IPS DF 6.9 (cell line): Measurements from ENCODE around the gene ZPBP2.

Experiments
- DNase-seq: peaks from one replicate; pipeline ENCODE4 v3.0.0-alpha.2; 2013; ENCODE audit warnings: low read depth, low spot score
- H3K27ac ChIP-seq: one replicate; pipeline ENCODE4 v1.5.1; 2013; ENCODE audit warnings: low read length, control low read depth
- H3K27me3 ChIP-seq: 2 replicates; pipeline ENCODE4 v1.6.1; 2013; ENCODE audit warnings: mild to moderate bottlenecking, low read length; ENCODE audit not compliant: control insufficient read depth, insufficient read depth
- H3K36me3 ChIP-seq: 2 replicates; pipeline ENCODE4 v1.6.1; 2013; ENCODE audit warnings: low read length; ENCODE audit not compliant: control insufficient read depth, insufficient read depth
- H3K4me1 ChIP-seq: 2 replicates; pipeline ENCODE4 v1.6.1; 2013; ENCODE audit warnings: low read length; ENCODE audit not compliant: control insufficient read depth, insufficient read depth
- H3K4me3 ChIP-seq: 2 replicates; pipeline ENCODE4 v1.5.1; 2013; ENCODE audit warnings: mild to moderate bottlenecking, low read length
- H3K9me3 ChIP-seq: 2 replicates; pipeline ENCODE4 v1.6.1; 2013; ENCODE audit warnings: low read length, inconsistent platforms; ENCODE audit not compliant: control insufficient read depth, insufficient read depth
- WGBS: extraction: QIAGEN DNeasy Blood & Tissue Kit; methylation state at CpG from one replicate; pipeline ENCODE4 v1.1.7; 2013; ENCODE audit warnings: mixed read lengths, missing lambda C conversion rate; ENCODE audit not compliant: insufficient read length, insufficient coverage; 5-methylcytosine and 5-hydroxymethylcytosine counted together

ZPBP2 gene

DNA sequence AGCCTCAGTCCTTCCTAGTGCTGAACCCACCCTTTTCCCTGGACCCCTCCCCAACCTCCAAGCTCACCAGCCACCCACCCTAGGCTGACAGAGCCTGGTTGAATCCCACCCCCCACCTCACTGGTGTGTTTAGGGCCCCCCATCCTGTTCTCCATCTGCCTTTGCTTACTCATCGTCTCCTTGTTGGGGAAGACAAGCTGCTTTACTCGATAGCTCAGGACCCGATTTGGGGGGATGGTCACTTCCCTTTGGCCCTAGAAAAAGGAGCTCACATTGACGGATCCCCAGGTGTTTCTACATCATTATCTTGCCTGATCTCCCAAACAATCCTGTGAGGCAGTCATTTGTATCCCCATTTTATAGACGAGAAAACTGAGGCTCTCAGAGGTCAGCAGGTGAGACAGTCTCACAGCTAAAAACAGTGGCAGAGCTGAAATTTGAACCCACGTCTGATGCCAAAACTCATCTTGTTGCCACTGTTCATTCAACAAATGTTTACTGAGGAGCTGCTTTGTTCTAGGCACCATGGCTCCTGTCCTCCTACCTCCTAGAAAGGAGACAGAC lies 40.9 kb downstream of the ZPBP2 start:
- no peak overlapping the region for H3K27ac ChIP-seq
- no peaks in the 10 kb centered on the region for H3K36me3 ChIP-seq
- no peaks in the 10 kb centered on the region for H3K4me1 ChIP-seq
- H3K27me3 ChIP-seq: no peaks in the 10 kb centered on the region
- no peaks in the 10 kb centered on the region for H3K9me3 ChIP-seq
- DNase-seq: no peak
- no CpG with 5 or more reads among the region's 6 CpGs for WGBS
- no peak overlapping the region for H3K4me3 ChIP-seq

DNA sequence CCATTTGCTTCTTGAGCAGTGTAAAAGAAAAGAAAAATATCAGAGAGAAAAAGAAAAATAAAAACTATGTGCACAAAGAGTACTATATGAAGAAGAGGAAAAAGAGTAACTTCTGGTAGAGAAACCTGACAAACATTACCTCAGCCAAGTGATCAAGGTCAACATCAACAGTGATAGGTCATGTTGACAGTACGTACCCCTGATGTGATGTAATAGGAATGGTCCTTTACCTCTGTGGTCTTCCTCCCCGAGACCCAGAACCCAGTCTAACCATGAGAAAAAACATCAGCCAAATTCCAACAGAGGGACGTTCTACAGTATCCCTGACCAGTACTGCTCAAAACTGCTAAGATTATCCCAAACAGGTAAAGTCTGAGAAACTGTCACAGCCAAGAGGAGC lies 46.0 kb downstream of the ZPBP2 start:
- WGBS: no CpG with 5 or more reads among the region's 3 CpGs
- Histone ChIP-seq H3K27ac (no peak overlapping the region), H3K4me1 (no peaks in the 10 kb centered on the region), H3K27me3 (no peaks in the 10 kb centered on the region), H3K36me3 (peaks cover under 1% of the 10 kb centered on the region; the same call in 1 of the 2 replicates), H3K9me3 (no peaks in the 10 kb centered on the region), H3K4me3 (no peak overlapping the region)
- no peak for DNase-seq

DNA sequence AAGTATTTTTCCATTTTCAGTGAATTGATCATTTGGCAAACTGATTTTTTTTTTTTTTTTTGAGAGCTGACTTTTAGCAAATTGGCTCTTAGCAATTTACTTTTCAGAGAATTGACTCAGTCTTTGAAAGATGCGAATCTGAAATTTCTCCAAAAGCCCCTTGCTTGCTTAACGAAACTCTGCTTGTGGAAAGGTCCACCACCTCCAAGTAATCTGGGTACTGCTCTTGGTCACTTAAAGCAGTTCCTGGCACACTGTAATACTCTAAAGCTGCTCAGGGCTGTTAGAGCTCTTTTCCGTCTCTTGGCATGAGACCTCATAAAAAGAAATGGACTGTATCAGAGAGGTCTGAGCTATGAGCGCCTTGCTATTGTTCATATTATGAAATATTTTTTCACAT lies 47.6 kb downstream of the ZPBP2 start:
- no peak for DNase-seq
- peaks cover 4% of the 10 kb centered on the region for H3K36me3 ChIP-seq
- no peaks in the 10 kb centered on the region for H3K27me3 ChIP-seq
- no peaks in the 10 kb centered on the region for H3K4me1 ChIP-seq
- no peak overlapping the region for H3K4me3 ChIP-seq
- WGBS: no CpG with 5 or more reads among the region's 4 CpGs
- no peaks in the 10 kb centered on the region for H3K9me3 ChIP-seq
- H3K27ac ChIP-seq: no peak overlapping the region

DNA sequence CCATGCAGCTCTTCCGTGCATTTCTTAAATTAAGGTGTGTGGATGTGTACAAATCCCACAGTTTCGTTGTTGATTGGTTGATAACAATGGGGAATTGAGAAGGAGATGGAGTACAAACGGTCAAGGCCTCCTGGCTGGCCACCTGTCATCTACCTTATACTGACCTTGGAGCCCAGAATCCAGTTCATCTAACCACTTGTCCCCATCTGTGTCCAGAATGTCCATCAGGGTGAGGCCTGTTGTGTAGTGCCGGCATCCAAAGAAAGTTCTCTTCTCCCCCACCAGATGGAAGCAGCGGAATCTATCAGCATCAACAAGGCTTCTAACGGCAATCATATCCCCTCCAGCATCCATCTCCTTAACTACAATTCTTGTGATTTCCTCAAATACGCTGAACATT lies 48.9 kb downstream of the ZPBP2 start:
- no peaks in the 10 kb centered on the region for H3K4me1 ChIP-seq
- no peak overlapping the region for H3K4me3 ChIP-seq
- no peaks in the 10 kb centered on the region for H3K27me3 ChIP-seq
- no peak for DNase-seq
- no CpG with 5 or more reads among the region's 7 CpGs for WGBS
- peaks cover 12% of the 10 kb centered on the region for H3K36me3 ChIP-seq
- no peaks in the 10 kb centered on the region for H3K9me3 ChIP-seq
- no peak overlapping the region for H3K27ac ChIP-seq

DNA sequence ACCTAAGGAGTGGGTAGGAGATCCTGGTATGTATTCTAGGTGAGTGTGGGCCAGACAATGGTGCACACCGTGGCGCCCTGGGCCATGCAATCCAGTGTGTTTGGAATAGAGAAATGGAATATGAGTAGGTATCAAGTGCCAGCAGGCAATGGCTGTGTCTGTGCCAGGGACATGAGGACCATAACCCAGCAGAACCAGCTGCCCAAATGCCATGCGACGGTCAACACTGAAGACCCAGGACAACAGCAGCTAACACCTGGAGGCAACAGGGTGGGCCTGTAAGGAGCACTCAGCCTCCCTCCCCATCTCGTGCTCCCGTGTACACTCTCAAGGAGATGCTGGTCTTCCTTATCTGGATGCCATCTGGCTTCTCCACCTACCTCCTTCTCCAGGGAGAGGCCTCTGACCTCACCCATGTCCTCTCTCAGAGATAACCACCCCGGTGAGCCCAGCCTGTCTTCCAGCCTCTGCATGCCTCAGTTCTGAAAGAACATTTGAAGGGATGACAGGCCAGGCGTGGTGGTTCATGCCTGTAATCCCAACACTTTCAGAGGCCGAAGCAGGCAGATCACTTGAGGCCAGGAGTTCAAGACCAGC lies 51.2 kb downstream of the ZPBP2 start:
- Histone ChIP-seq H3K4me3 (no peak overlapping the region), H3K27me3 (no peaks in the 10 kb centered on the region), H3K9me3 (no peaks in the 10 kb centered on the region), H3K36me3 (peaks cover 27% of the 10 kb centered on the region), H3K4me1 (no peaks in the 10 kb centered on the region), H3K27ac (no peak overlapping the region)
- WGBS: no CpG with 5 or more reads among the region's 9 CpGs
- DNase-seq: no peak

DNA sequence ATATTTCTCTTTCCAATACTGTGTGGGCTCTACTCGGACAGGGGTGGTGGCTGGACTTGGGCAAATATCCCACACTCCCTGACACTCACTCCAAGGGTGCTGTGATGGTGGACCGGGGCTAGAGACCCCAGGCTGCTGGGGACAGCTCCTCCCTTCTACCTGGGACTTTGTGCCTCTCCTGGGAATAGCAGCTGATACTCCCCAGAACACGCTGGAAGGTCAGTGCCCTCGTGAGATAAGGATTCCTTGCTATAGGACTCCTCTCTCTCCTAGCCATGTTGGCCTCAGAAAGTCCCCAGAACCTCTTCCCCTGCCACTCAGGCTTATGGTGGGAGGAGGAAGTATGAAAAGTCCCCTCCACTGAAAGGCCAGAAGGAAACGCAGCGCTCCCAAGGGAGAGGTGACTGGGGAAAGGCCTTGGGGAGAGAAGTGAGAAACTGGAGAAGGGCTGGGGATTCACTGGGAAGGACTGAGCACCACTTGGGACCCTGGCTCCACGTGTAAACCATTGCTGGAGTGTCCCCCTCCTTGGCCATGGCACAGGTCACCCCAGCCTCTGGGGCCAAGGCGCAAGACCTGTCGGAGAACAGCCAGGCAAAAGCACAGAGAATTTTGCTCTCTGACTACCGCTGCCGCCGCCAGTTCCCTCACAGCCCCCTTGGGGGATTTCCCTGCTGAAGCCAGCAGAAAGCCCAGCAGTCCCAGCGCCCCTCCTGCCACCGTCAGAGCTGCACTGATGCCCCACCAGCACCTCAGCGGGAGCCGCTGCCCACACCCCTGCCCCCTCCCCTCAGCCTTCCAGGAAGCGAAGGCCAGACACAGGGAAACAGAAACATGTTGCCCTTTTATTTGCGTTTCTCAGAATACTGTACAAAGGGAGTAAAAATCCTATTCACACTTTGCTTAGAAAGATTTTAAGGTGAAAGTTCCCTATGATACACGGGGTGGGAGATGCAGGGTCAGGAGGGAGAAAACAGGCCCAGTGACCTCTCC lies 52.5 kb downstream of the ZPBP2 start:
- H3K9me3 ChIP-seq: no peaks in the 10 kb centered on the region
- WGBS: no CpG with 5 or more reads among the region's 19 CpGs
- H3K4me1 ChIP-seq: no peaks in the 10 kb centered on the region
- H3K4me3 ChIP-seq: no peak overlapping the region
- no peak for DNase-seq
- H3K36me3 ChIP-seq: peaks cover 27% of the 10 kb centered on the region
- H3K27me3 ChIP-seq: no peaks in the 10 kb centered on the region
- no peak overlapping the region for H3K27ac ChIP-seq

DNA sequence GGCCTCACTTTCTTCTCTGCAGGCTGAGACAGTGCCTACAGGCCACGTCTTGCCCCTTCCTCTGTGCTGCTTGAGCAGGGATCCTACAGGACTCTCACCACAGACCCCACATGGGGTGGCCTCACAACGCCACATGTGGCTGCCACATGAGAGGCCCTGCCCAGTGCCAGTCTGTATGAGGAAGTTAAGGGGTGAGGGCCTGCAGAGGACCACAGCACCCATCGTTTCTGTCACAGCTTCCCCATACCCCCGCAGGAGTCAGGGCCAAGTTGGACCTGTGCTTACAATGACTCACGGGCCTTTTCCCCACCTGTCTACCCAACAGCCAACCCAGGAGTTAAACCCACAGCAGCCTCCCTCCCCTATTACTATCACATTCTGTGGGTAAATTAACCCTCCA lies 53.3 kb downstream of the ZPBP2 start:
- Histone ChIP-seq H3K4me1 (peaks cover under 1% of the 10 kb centered on the region; the same call in 1 of the 2 replicates), H3K27me3 (no peaks in the 10 kb centered on the region), H3K4me3 (no peak overlapping the region), H3K27ac (no peak overlapping the region), H3K36me3 (peaks cover 27% of the 10 kb centered on the region), H3K9me3 (no peaks in the 10 kb centered on the region)
- no CpG with 5 or more reads among the region's 5 CpGs for WGBS
- no peak for DNase-seq

DNA sequence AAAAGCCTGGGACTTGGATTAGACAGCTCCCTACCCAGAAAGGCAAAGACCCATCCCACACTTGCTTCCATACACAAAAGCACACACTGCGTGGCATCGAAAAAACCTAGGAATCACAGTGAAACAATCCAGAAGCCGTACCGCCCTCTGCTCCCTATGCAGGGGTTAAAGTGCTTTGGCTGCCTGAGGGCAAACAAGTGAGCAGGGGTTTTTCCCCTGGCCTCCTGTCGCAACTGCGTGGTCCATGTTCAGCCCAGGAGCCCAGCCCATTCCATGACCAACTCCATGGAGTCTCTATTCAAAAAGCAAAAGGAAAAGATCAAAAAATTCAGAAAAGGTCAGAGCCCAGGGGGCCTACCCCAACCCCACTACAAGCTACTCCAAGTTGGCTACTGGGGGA lies 54.0 kb downstream of the ZPBP2 start:
- Histone ChIP-seq H3K36me3 (peaks cover 27% of the 10 kb centered on the region), H3K27ac (no peak overlapping the region), H3K4me3 (no peak overlapping the region), H3K4me1 (peaks cover 3% of the 10 kb centered on the region; the same call in 1 of the 2 replicates), H3K27me3 (no peaks in the 10 kb centered on the region), H3K9me3 (no peaks in the 10 kb centered on the region)
- no peak for DNase-seq
- WGBS: no CpG with 5 or more reads among the region's 6 CpGs

DNA sequence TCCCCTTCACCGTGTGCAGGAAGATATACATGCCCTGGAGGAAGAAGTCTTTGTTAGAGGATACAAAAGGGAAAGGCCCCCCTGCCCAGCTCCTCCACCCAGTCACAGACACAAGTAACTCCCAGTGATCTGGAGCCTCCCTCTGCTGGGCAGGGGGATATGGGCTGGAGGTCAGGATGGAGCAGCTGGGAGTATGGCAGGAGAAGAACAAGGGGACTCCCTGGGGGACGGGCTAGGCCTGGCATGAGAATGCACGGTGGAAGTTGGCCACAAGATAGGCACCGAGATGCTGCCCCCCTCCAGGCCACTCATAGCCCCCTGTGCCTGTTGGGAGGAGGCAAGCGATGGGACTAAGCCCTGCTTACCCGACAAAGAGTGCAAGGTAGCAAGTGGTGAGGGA lies 55.2 kb downstream of the ZPBP2 start:
- Histone ChIP-seq H3K27ac (no peak overlapping the region), H3K9me3 (no peaks in the 10 kb centered on the region), H3K27me3 (no peaks in the 10 kb centered on the region), H3K4me1 (peaks cover 3% of the 10 kb centered on the region; the same call in 1 of the 2 replicates), H3K36me3 (peaks cover 27% of the 10 kb centered on the region), H3K4me3 (no peak overlapping the region)
- DNase-seq: no peak
- WGBS: no CpG with 5 or more reads among the region's 6 CpGs

DNA sequence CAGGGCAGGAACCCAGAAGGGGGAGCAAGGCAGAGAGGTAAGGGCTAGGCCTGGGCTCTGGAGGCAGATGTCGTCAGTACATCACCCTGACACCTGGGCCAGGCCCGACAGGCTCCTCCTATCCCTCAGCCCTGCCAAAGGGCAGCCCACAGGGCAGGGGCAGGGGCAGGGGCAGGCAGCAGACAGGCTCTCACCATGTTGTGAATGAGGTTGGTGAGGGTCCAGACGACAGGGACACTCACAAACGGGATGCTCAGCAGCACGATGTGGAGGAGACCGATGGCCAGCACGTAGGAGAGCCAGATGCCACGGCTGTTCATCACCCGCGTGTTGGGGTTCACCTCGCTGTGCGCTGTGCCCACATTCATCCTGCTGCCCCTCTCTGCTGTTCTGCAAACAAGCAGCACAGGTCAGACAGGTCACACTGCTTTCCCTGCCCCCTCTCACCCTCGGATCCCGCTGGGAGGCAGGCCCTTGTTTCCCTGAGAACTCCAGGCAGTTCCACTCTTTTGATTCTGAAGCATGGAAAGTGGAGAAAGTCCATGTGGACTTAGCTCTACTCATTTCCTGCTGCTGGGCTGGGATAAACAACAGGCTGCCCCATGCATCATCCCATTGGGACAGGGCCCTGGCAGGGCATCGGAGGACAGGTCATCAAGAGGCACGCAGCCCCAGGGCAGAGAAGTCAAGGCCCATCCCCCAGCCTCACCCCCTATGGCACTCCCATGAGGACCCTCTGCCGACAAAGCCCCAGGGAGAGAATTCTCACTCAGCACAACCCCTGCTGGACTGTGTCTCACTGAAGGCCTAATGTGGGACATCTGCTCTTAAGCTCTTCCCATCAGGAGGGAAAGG lies 56.1 kb downstream of the ZPBP2 start:
- no peak for DNase-seq
- Histone ChIP-seq H3K9me3 (no peaks in the 10 kb centered on the region), H3K4me3 (no peak overlapping the region), H3K36me3 (peaks cover 26% of the 10 kb centered on the region), H3K27me3 (no peaks in the 10 kb centered on the region), H3K27ac (no peak overlapping the region), H3K4me1 (peaks cover 3% of the 10 kb centered on the region; the same call in 1 of the 2 replicates)
- WGBS: no CpG with 5 or more reads among the region's 17 CpGs
